Heart left ventricle (tissue), 16 donors: ENCODE data around the gene CORO1C. TPM values are rescaled to one million over a fixed set of nuclear protein-coding genes. Genes with fewer than 3 reads are reported as not detected.

Experiments
- ATAC-seq, 4 donors: fragments of 200-7000 bp; cut with Tn5 transposase; one replicate each; pipeline ENCODE4 v1.9.1; 2020 to 2022; ENCODE audit warnings: moderate library complexity in 4 of 4, mild to moderate bottlenecking in 3 of 4, moderate number of reproducible peaks in 1 of 4
- DNase-seq, 5 donors: peaks; one replicate each; pipeline ENCODE4 v3.0.0-alpha.2; 2020
- H3K27ac ChIP-seq, 12 donors: fragments of 200-600 bp; sonication (generic) in 4 of 12; one replicate each; pipeline versions ENCODE4 v1.5.0 to v1.8.0; 2016 to 2022; ENCODE audit warnings: mild to moderate bottlenecking in 2 of 12
- H3K27me3 ChIP-seq, 9 donors: fragments of 200-600 bp; sonication (generic) in 2 of 9; one replicate each; pipeline versions ENCODE4 v1.5.1 to v1.8.0; 2016 to 2022; ENCODE audit warnings: mild to moderate bottlenecking in 3 of 9
- H3K36me3 ChIP-seq, 9 donors: fragments of 200-600 bp; sonication (generic) in 2 of 9; one replicate each; pipeline versions ENCODE4 v1.5.0 to v1.8.0; 2018 to 2022; ENCODE audit warnings: mild to moderate bottlenecking in 2 of 9
- H3K4me1 ChIP-seq, 12 donors: fragments of 200-600 bp; sonication (generic) in 4 of 12; one replicate each; pipeline versions ENCODE4 v1.5.0 to v1.8.0; 2016 to 2022; ENCODE audit warnings: mild to moderate bottlenecking in 3 of 12
- H3K4me3 ChIP-seq, 12 donors: fragments of 200-600 bp; sonication (generic) in 4 of 12; one replicate each; pipeline versions ENCODE4 v1.5.0 to v1.8.0; 2017 to 2022; ENCODE audit warnings: mild to moderate bottlenecking in 9 of 12, moderate library complexity in 4 of 12
- H3K9me3 ChIP-seq, 12 donors: fragments of 200-600 bp; sonication (generic) in 4 of 12; one replicate each; pipeline versions ENCODE4 v1.5.0 to v1.8.0; 2016 to 2022; ENCODE audit warnings: mild to moderate bottlenecking in 1 of 12
- CTCF ChIP-seq, 12 donors: fragments of 200-600 bp; sonication (generic) in 4 of 12; IDR thresholded peaks; one replicate each; pipeline versions ENCODE4 v1.5.0 to v1.8.0; 2018 to 2022; ENCODE audit warnings: antibody characterized with exemption in 12 of 12, mild to moderate bottlenecking in 5 of 12
- POLR2A ChIP-seq, 2 donors: fragments of 450-650 bp; IDR thresholded peaks; one replicate each; pipeline ENCODE4 v1.6.1; 2017; ENCODE audit warnings: antibody characterized with exemption in 2 of 2, mild to moderate bottlenecking in 2 of 2, moderate library complexity in 2 of 2
- WGBS, 4 donors: extraction: QIAGEN DNeasy Blood & Tissue Kit in 2 of 4; methylation state at CpG; one replicate each; pipeline versions ENCODE4 v1.1.5 to v1.1.7; 2013 to 2018; 5-methylcytosine and 5-hydroxymethylcytosine counted together
- intact Hi-C, 10 donors: fragments of 100-400 bp; cut with DNase I; formaldehyde crosslinking; loops; one replicate each; pipeline versions ENCODE4 v1.11.1 to v1.14.2; 2022
- polyA plus RNA-seq, 2 donors: library from polyadenylated mRNA; stranded (reverse); fragments of 200-250 nt; gene quantifications; one replicate each; pipeline ENCODE4 v1.2.3, GENCODE V29; 2013
- total RNA-seq, 9 donors: library from RNA; depleted of rRNA in 2 of 9; stranded (reverse); fragments of >200 nt in 2 of 9; fragmentation: NEBNext Ultra II Directional in 3 of 9; extraction: Animal tissue kit (Norgen Biotek cat#: 25700) in 3 of 9; gene quantifications; one replicate each; pipeline versions ENCODE4 v1.1.0 to v1.2.4, GENCODE V29; 2016 to 2023
- donor health status: ischemic (EF 13 %, LVEDD 7.1; RV severe dilation, severe dysfunction).
- donor health status: healthy with polysubstance abuse.
- donor health status: DM: no; HTN: yes; CAD: no.
- donor health status: DM: no; HTN: no; CAD: no.
- donor health status: ischemic (EF 25% LVEDD 6.9; RV normal size, moderate dysfunction).
- donor health status: ischemic (EF 25% LVEDD 5.7; RV mildly dilated, moderate dysfunction).
- donor health status: healthy.
- donor health status: DM: yes; HTN: yes; CAD: no.
- donor health status: ischemic (EF 35%, LVEDD 5.7; RV mildly dilated, moderate dysfunction).
- donor health status: nonischemic (EF 11% LVEDD 7.7; RV severe dilation, severe dysfunction).
- donor health status: DM: yes; HTN: yes; CAD: no.
- donor health status: PGD.
- donor health status: ischemic (EF 29% LVEDD 5.4; RV normal size, mild dysfunction).
- donor health status: nonischemic (EF 23%, LVEDD 6.1; RV moderate dilation, normal function).

The CORO1C gene
- total and polyA plus RNA-seq, 11 donors = 18.3 to 119 (median 65.2) TPM

DNA sequence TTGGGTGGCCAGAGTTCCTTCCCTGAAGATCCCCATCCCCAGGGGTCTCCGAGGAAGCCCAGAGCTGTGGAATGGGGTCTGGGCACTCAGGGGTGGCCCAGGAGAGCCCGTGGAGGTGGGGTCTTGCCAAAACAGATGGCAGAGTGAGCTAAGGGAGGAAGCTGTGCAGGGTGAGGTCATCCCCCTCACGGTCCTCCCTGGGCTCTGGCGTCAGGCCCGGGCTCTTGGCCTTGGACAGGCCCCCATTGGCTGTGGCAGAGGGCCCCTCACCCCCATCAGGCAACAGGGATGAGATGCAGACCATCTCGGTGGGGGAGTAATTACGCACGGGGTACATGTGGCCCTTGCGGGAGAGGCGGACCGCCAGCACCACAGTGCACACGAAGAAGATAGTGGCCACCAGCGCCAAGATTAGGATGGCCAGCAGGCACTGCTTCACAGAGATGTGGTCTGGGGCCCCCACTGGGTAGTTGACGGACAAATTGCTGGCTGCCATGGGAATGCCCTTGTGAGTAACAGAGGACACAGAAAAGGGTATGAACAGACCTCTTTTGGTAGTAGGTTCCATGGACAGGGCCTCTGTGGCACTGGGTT, 108.3 kb downstream of the CORO1C start:
- TF ChIP-seq CTCF (IDR thresholded peaks at IDR 0.05) (no peak), POLR2A (IDR thresholded peaks at IDR 0.05) (no peak)
- DNase-seq (no peak), ATAC-seq (peak in 1 of 4 donors; percentile 17)
- no peak overlapping the region for H3K4me3 ChIP-seq
- H3K36me3 ChIP-seq = peaks cover 0 to 31% (median 0%) of the 10 kb centered on the region in 9 donors
- no peaks in the 10 kb centered on the region for H3K9me3 ChIP-seq
- H3K27me3 ChIP-seq = no peaks in the 10 kb centered on the region
- peak overlapping the region in 8 of 12 donors; percentile 13 to 78 (median 40) for H3K27ac ChIP-seq
- intact Hi-C loops = no loop called here
- H3K4me1 ChIP-seq = peaks cover 0 to 71% (median 10%) of the 10 kb centered on the region in 12 donors
- 70 to 94% (median 74%) methylated on average over 9 to 14 of the region's 14 CpGs for WGBS, 4 donors

DNA sequence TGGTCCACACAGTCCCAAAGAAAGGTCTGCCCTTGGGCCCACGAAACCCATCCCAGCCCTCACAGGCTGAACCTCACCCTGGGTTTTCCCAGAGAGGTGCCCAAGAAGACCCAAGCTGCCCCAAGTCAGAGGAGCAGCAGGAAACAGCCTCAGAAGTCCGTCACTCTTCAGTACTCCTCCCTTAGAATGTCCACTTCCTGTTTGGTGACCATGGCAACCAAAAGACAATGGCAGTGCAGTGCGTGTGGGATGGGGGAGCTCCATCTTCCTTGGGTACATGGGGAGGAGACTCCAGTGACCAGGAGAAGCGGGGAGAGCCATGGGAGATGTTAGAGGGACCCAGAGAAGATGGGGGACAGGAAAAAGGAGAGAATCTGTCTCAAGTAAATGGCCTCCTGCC, 108.9 kb downstream of the CORO1C start:
- ATAC-seq (peak in 3 of 4 donors; percentile 63 to 86 (median 73)), DNase-seq (peak in 3 of 5 donors; percentile 47 to 66 (median 52))
- peaks cover 0 to 71% (median 13%) of the 10 kb centered on the region in 12 donors for H3K4me1 ChIP-seq
- 52 to 70% (median 59%) methylated on average over 3 to 4 of the region's 4 CpGs for WGBS, 4 donors
- intact Hi-C loops = no loop called here
- no peaks in the 10 kb centered on the region for H3K9me3 ChIP-seq
- no peak for TF ChIP-seq CTCF (IDR thresholded peaks at IDR 0.05)
- no peak for TF ChIP-seq POLR2A (IDR thresholded peaks at IDR 0.05)
- no peak overlapping the region for H3K4me3 ChIP-seq
- H3K27me3 ChIP-seq = no peaks in the 10 kb centered on the region
- H3K27ac ChIP-seq = peak overlapping the region in 10 of 12 donors; percentile 13 to 80 (median 41)
- peaks cover 0 to 31% (median 0%) of the 10 kb centered on the region in 9 donors for H3K36me3 ChIP-seq

GRCh38 chr12:108621161-108621560, 110.2 kb downstream of the CORO1C start:
- ATAC-seq (no peak), DNase-seq (no peak)
- TF ChIP-seq POLR2A (IDR thresholded peaks at IDR 0.05) = no peak
- no peak for TF ChIP-seq CTCF (IDR thresholded peaks at IDR 0.05)
- intact Hi-C loops = no loop called here
- Histone ChIP-seq H3K36me3 (peaks cover 0 to 24% (median 0%) of the 10 kb centered on the region in 9 donors), H3K4me1 (peaks cover 0 to 71% (median 13%) of the 10 kb centered on the region in 12 donors), H3K27me3 (no peaks in the 10 kb centered on the region), H3K9me3 (peaks cover 0 to 1% (median 0%) of the 10 kb centered on the region in 12 donors), H3K27ac (no peak overlapping the region), H3K4me3 (no peak overlapping the region)
- 52 to 71% (median 57%) methylated on average over 3 of the region's 3 CpGs for WGBS, 4 donors

- no peak overlapping the region for H3K4me3 ChIP-seq
- 92 to 98% (median 96%) methylated on average over 10 of the region's 10 CpGs for WGBS, 4 donors
- TF ChIP-seq POLR2A (IDR thresholded peaks at IDR 0.05) = no peak
- no peak for TF ChIP-seq CTCF (IDR thresholded peaks at IDR 0.05)
- intact Hi-C loops = no loop called here
- H3K27ac ChIP-seq = peak overlapping the region in 1 of 12 donors; percentile 42
- peaks cover 0 to 24% (median 0%) of the 10 kb centered on the region in 9 donors for H3K36me3 ChIP-seq
- peaks cover 0 to 63% (median 13%) of the 10 kb centered on the region in 12 donors for H3K4me1 ChIP-seq
- peaks cover 0 to 9% (median 0%) of the 10 kb centered on the region in 12 donors for H3K9me3 ChIP-seq
- DNase-seq (peak in 1 of 5 donors; percentile 7), ATAC-seq (no peak)
- H3K27me3 ChIP-seq = no peaks in the 10 kb centered on the region
These were observed 111.0 kb downstream of the CORO1C start for GRCh38 chr12:108620236-108620879.
